ENCODE measurements around the gene ZDHHC24.
"Not testable (repeated sequence)": the region's sequence is repeated elsewhere in the genome, so short reads cannot be mapped to it uniquely, and the experiment has no call there.

Gene ZDHHC24

GRCh38 chr11:66543263-66544107 is 2.4 kb downstream of the ZDHHC24 start:
- Histone ChIP-seq H3K27me3 (ENCODE audit: low read depth, low read length) (no peaks in the 10 kb centered on the region), H3K4me1 (ENCODE audit: control insufficient read depth in 1 of 2, insufficient read depth in 2 of 2, low read length in 2 of 2) (peaks cover 5 to 29% of the 10 kb centered on the region in 2 donors), H3K4me3 (ENCODE audit: low read depth in 1 of 2, low read length in 2 of 2) (no peak overlapping the region), H3K9me3 (ENCODE audit: control insufficient read depth in 1 of 2, low read length in 2 of 2) (no peaks in the 10 kb centered on the region), H3K27ac (ENCODE audit: low read length) (no peak overlapping the region), H3K36me3 (ENCODE audit: control insufficient read depth in 1 of 2, insufficient read depth in 2 of 2, low read length in 2 of 2) (peaks cover 3 to 37% of the 10 kb centered on the region in 2 donors)

GRCh38 chr11:66542362-66542761 is 3.5 kb downstream of the ZDHHC24 start:
- no peaks in the 10 kb centered on the region for H3K9me3 ChIP-seq (ENCODE audit: control insufficient read depth in 1 of 2, low read length in 2 of 2)
- peaks cover 5 to 29% of the 10 kb centered on the region in 2 donors for H3K4me1 ChIP-seq (ENCODE audit: control insufficient read depth in 1 of 2, insufficient read depth in 2 of 2, low read length in 2 of 2)
- H3K36me3 ChIP-seq (ENCODE audit: control insufficient read depth in 1 of 2, insufficient read depth in 2 of 2, low read length in 2 of 2) = peaks cover 3 to 37% of the 10 kb centered on the region in 2 donors
- H3K27me3 ChIP-seq (ENCODE audit: low read depth, low read length) = no peaks in the 10 kb centered on the region
- no peak overlapping the region for H3K27ac ChIP-seq (ENCODE audit: low read length)
- no peak overlapping the region for H3K4me3 ChIP-seq (ENCODE audit: low read depth in 1 of 2, low read length in 2 of 2)

- H3K9me3 ChIP-seq (ENCODE audit: control insufficient read depth in 1 of 2, low read length in 2 of 2) = no peaks in the 10 kb centered on the region
- H3K36me3 ChIP-seq (ENCODE audit: control insufficient read depth in 1 of 2, insufficient read depth in 2 of 2, low read length in 2 of 2) = peaks cover 3 to 37% of the 10 kb centered on the region in 2 donors
- peaks cover 5 to 29% of the 10 kb centered on the region in 2 donors for H3K4me1 ChIP-seq (ENCODE audit: control insufficient read depth in 1 of 2, insufficient read depth in 2 of 2, low read length in 2 of 2)
- no peak overlapping the region for H3K27ac ChIP-seq (ENCODE audit: low read length)
- no peak overlapping the region for H3K4me3 ChIP-seq (ENCODE audit: low read depth in 1 of 2, low read length in 2 of 2)
- H3K27me3 ChIP-seq (ENCODE audit: low read depth, low read length) = no peaks in the 10 kb centered on the region
Measured at GRCh38 chr11:66541892-66542291, 4.0 kb downstream of the ZDHHC24 start.

DNA sequence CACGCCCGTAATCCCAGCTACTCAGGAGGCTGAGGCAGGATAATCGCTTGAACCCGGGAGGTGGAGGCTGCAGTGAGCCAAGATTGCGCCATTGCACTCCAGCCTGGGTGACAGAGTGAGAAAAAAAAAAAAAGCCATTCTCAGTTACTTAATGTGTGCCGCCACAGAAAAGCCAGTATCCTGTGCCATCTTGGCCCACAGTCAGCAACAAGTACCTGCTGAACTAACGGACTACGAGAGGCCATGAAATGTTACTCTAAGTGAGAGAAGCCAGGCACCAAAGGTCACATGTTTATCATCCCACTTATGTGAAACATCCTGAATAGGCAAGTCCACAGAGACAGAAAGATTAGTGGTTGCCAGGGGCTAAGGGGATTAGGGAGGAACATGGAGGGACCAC is 5.2 kb downstream of the ZDHHC24 start:
- H3K27ac ChIP-seq (ENCODE audit: low read length); H3K4me3 ChIP-seq (ENCODE audit: low read depth in 1 of 2, low read length in 2 of 2); H3K27me3 ChIP-seq (ENCODE audit: low read depth, low read length); H3K9me3 ChIP-seq (ENCODE audit: control insufficient read depth in 1 of 2, low read length in 2 of 2): not testable (repeated sequence)
- Histone ChIP-seq H3K4me1 (ENCODE audit: control insufficient read depth in 1 of 2, insufficient read depth in 2 of 2, low read length in 2 of 2) (peaks cover 5 to 21% of the 10 kb centered on the region in 2 donors), H3K36me3 (ENCODE audit: control insufficient read depth in 1 of 2, insufficient read depth in 2 of 2, low read length in 2 of 2) (peaks cover 3 to 37% of the 10 kb centered on the region in 2 donors)

DNA sequence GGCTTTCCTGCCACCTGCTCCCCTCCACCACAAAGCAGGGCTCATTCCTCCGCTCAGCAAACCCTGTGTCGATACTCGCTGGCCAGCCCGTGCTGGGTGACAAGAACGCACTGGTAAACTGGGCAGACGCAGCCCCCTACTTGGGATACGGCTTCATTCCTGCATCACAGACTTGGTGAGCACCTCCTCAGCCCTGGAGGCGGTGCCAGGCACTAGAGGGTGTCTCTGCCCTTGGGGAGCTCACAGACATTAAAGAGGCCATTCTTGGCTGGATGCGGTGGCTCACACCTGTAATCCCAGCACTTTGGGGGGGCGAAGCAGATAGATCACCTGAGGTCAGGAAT is 6.0 kb downstream of the ZDHHC24 start:
- H3K4me3 ChIP-seq (ENCODE audit: low read depth in 1 of 2, low read length in 2 of 2) = no peak overlapping the region
- H3K4me1 ChIP-seq (ENCODE audit: control insufficient read depth in 1 of 2, insufficient read depth in 2 of 2, low read length in 2 of 2) = peaks cover 5 to 14% of the 10 kb centered on the region in 2 donors
- no peaks in the 10 kb centered on the region for H3K9me3 ChIP-seq (ENCODE audit: control insufficient read depth in 1 of 2, low read length in 2 of 2)
- H3K27ac ChIP-seq (ENCODE audit: low read length) = no peak overlapping the region
- peaks cover 3 to 37% of the 10 kb centered on the region in 2 donors for H3K36me3 ChIP-seq (ENCODE audit: control insufficient read depth in 1 of 2, insufficient read depth in 2 of 2, low read length in 2 of 2)
- H3K27me3 ChIP-seq (ENCODE audit: low read depth, low read length) = no peaks in the 10 kb centered on the region

DNA sequence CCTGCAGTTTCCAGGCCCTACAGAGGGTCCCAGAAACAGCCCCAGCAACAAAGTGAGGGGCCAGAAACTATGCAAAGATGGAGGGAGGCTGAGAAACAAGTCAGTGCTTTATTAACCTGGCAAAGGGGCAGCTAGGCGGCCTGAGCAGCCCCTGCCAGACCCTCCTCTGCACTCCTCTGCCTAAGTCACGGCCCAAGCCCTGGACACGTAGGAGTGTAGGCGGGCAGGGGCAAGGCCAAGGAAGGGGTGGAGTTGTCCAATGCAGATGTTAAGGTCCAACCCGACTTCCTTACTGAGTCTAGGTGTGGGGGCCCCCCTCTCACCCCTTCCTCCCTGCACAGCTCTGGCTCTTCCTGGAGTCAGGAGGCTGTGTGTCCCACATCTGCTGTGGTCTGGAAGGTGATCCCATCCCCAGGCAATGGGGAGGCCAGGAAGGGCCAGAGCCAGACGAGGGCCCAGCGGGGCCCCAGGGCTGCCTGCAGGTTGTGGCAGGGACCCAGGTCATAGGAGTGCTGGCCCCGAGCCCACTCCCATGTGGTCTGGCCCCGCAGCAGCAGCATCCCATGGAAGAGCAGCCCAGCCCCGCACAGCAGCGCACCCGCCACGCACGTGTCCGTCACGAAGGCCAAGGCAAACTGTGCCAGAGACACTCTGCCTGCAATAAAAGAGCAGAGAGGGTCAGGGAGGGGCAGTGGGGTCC is 6.5 kb downstream of the ZDHHC24 start:
- no peak overlapping the region for H3K27ac ChIP-seq (ENCODE audit: low read length)
- H3K27me3 ChIP-seq (ENCODE audit: low read depth, low read length) = no peaks in the 10 kb centered on the region
- no peaks in the 10 kb centered on the region for H3K9me3 ChIP-seq (ENCODE audit: control insufficient read depth in 1 of 2, low read length in 2 of 2)
- H3K4me3 ChIP-seq (ENCODE audit: low read depth in 1 of 2, low read length in 2 of 2) = no peak overlapping the region
- H3K36me3 ChIP-seq (ENCODE audit: control insufficient read depth in 1 of 2, insufficient read depth in 2 of 2, low read length in 2 of 2) = peaks cover 3 to 37% of the 10 kb centered on the region in 2 donors
- peaks cover 4 to 13% of the 10 kb centered on the region in 2 donors for H3K4me1 ChIP-seq (ENCODE audit: control insufficient read depth in 1 of 2, insufficient read depth in 2 of 2, low read length in 2 of 2)

- Histone ChIP-seq H3K36me3 (ENCODE audit: control insufficient read depth in 1 of 2, insufficient read depth in 2 of 2, low read length in 2 of 2) (peaks cover 0 to 27% of the 10 kb centered on the region in 2 donors), H3K4me1 (ENCODE audit: control insufficient read depth in 1 of 2, insufficient read depth in 2 of 2, low read length in 2 of 2) (no peaks in the 10 kb centered on the region), H3K27me3 (ENCODE audit: low read depth, low read length) (no peaks in the 10 kb centered on the region), H3K27ac (ENCODE audit: low read length) (no peak overlapping the region), H3K9me3 (ENCODE audit: control insufficient read depth in 1 of 2, low read length in 2 of 2) (no peaks in the 10 kb centered on the region), H3K4me3 (ENCODE audit: low read depth in 1 of 2, low read length in 2 of 2) (no peak overlapping the region)
Measured at GRCh38 chr11:66532784-66533183, 13.1 kb downstream of the ZDHHC24 start.

- H3K9me3 ChIP-seq (ENCODE audit: control insufficient read depth in 1 of 2, low read length in 2 of 2) = no peaks in the 10 kb centered on the region
- no peaks in the 10 kb centered on the region for H3K4me1 ChIP-seq (ENCODE audit: control insufficient read depth in 1 of 2, insufficient read depth in 2 of 2, low read length in 2 of 2)
- no peak overlapping the region for H3K27ac ChIP-seq (ENCODE audit: low read length)
- peaks cover under 1 to 33% of the 10 kb centered on the region in 2 donors for H3K36me3 ChIP-seq (ENCODE audit: control insufficient read depth in 1 of 2, insufficient read depth in 2 of 2, low read length in 2 of 2)
- H3K4me3 ChIP-seq (ENCODE audit: low read depth in 1 of 2, low read length in 2 of 2) = no peak overlapping the region
- H3K27me3 ChIP-seq (ENCODE audit: low read depth, low read length) = no peaks in the 10 kb centered on the region
Measured at GRCh38 chr11:66531841-66532240, 14.0 kb downstream of the ZDHHC24 start.

GRCh38 chr11:66530927-66531709 is 14.7 kb downstream of the ZDHHC24 start:
- Histone ChIP-seq H3K27ac (ENCODE audit: low read length) (no peak overlapping the region), H3K4me1 (ENCODE audit: control insufficient read depth in 1 of 2, insufficient read depth in 2 of 2, low read length in 2 of 2) (no peaks in the 10 kb centered on the region), H3K9me3 (ENCODE audit: control insufficient read depth in 1 of 2, low read length in 2 of 2) (no peaks in the 10 kb centered on the region), H3K27me3 (ENCODE audit: low read depth, low read length) (no peaks in the 10 kb centered on the region), H3K4me3 (ENCODE audit: low read depth in 1 of 2, low read length in 2 of 2) (no peak overlapping the region), H3K36me3 (ENCODE audit: control insufficient read depth in 1 of 2, insufficient read depth in 2 of 2, low read length in 2 of 2) (peaks cover 7 to 40% of the 10 kb centered on the region in 2 donors)

DNA sequence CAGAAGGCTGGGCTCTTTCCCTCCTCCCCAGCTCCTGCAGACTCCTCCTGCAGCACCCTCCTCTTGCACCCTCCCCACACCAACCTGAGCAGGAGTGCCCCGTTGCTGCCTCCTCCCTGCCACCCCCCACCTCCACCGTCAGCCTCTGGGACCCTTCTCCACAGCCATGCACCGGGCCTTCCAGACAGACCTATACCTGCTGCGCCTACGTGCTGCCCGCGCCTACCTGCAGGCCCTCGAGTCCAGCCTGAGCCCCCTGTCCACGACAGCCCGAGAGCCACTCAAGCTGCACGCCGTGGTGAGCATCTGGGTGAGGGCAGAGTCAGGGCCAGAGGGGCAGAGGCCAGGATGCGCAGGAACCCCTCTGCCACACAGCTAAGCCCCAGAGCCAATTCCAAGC is 16.2 kb downstream of the ZDHHC24 start:
- Histone ChIP-seq H3K27me3 (ENCODE audit: low read depth, low read length) (no peaks in the 10 kb centered on the region), H3K9me3 (ENCODE audit: control insufficient read depth in 1 of 2, low read length in 2 of 2) (no peaks in the 10 kb centered on the region), H3K4me3 (ENCODE audit: low read depth in 1 of 2, low read length in 2 of 2) (no peak overlapping the region), H3K36me3 (ENCODE audit: control insufficient read depth in 1 of 2, insufficient read depth in 2 of 2, low read length in 2 of 2) (peaks cover 7 to 40% of the 10 kb centered on the region in 2 donors), H3K27ac (ENCODE audit: low read length) (no peak overlapping the region), H3K4me1 (ENCODE audit: control insufficient read depth in 1 of 2, insufficient read depth in 2 of 2, low read length in 2 of 2) (no peaks in the 10 kb centered on the region)

DNA sequence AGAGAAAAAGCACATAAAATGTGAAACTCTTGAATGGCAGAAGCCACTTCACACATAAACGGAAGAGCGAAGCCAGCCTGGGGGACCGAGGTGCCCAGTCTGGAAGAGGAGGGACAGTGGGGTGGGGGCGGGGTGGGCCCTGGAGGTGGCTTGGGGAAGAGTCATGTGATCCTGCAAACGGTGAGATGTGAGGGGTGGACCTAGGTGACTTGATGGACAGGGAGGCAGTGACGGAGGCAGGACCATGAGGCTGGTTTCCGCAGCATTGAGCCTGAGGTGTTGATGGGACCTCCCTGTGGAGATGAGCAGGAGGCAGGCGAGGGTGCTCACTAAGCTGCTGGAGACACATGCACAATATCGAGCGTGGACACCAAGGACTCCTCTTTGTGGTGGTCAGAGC is 16.8 kb downstream of the ZDHHC24 start:
- Histone ChIP-seq H3K9me3 (ENCODE audit: control insufficient read depth in 1 of 2, low read length in 2 of 2) (no peaks in the 10 kb centered on the region), H3K27me3 (ENCODE audit: low read depth, low read length) (no peaks in the 10 kb centered on the region), H3K27ac (ENCODE audit: low read length) (no peak overlapping the region), H3K4me3 (ENCODE audit: low read depth in 1 of 2, low read length in 2 of 2) (no peak overlapping the region), H3K36me3 (ENCODE audit: control insufficient read depth in 1 of 2, insufficient read depth in 2 of 2, low read length in 2 of 2) (peaks cover 7 to 40% of the 10 kb centered on the region in 2 donors), H3K4me1 (ENCODE audit: control insufficient read depth in 1 of 2, insufficient read depth in 2 of 2, low read length in 2 of 2) (no peaks in the 10 kb centered on the region)
